B cell (primary cell): ENCODE data around the gene TSHZ1. TPM values are rescaled to one million over a fixed set of nuclear protein-coding genes. Genes with fewer than 3 reads are reported as not detected.

Source experiments
- ATAC-seq: fragments of 200-7000 bp; cut with Tn5 transposase; one replicate; pipeline ENCODE4 v1.10.0; 2021; ENCODE audit warnings: low read depth, mild to moderate bottlenecking, moderate number of reproducible peaks, moderate library complexity
- CTCF ChIA-PET: fragments of 350-600 bp; sonication (Branson Sonifier 250); formaldehyde crosslinking; loops from one replicate; lab custom pipeline; 2021; ENCODE audit warnings: antibody characterized with exemption, inconsistent platforms; lab: Charles Lee
- POLR2A ChIA-PET: fragments of 350-600 bp; sonication (Branson Sonifier 250); formaldehyde crosslinking; loops from one replicate; lab custom pipeline; 2021; ENCODE audit warnings: antibody characterized with exemption; lab: Charles Lee
- DNase-seq: peaks from one replicate; pipeline ENCODE4 v3.0.0; 2013
- H2AFZ ChIP-seq: 2 replicates; pipeline ENCODE4 v1.6.1; 2012; ENCODE audit warnings: mild to moderate bottlenecking, low read depth, low read length; ENCODE audit not compliant: insufficient read depth, poor library complexity, severe bottlenecking
- H3K27ac ChIP-seq, 2 donors: 1 replicate in 1 of 2; 2 replicates in 1 of 2; pipeline ENCODE4 v1.5.1; 2012 to 2013; ENCODE audit warnings: low read length in 2 of 2, mild to moderate bottlenecking in 2 of 2, moderate library complexity in 1 of 2
- H3K27me3 ChIP-seq, 4 experiments: fragments of 200-600 bp in 1 of 4; sonication (generic) in 1 of 4; replicated peaks in 1 of 4; 1 replicate in 2 of 4; 2 replicates in 2 of 4; pipeline versions ENCODE4 v1.6.1 to v1.7.0; 2013 to 2016; ENCODE audit warnings: low read length in 3 of 4, mild to moderate bottlenecking in 2 of 4, mixed read lengths in 1 of 4, moderate library complexity in 1 of 4; ENCODE audit not compliant: insufficient read depth in 4 of 4, control insufficient read depth in 3 of 4; ENCODE audit errors: control extremely low read depth in 1 of 4
- H3K36me3 ChIP-seq, 2 experiments: replicated peaks in 1 of 2; 1 replicate in 1 of 2; 2 replicates in 1 of 2; pipeline versions ENCODE4 v1.6.1 to v1.7.1; 2013; ENCODE audit warnings: low read length in 1 of 2; ENCODE audit not compliant: insufficient read depth in 2 of 2, control insufficient read depth in 1 of 2; ENCODE audit errors: control extremely low read depth in 1 of 2, extremely low read depth in 1 of 2
- H3K4me1 ChIP-seq, 2 donors: fragments of 200-600 bp in 1 of 2; sonication (generic) in 1 of 2; 1 replicate in 1 of 2; 2 replicates in 1 of 2; pipeline versions ENCODE4 v1.5.1 to v1.6.1; 2013 to 2017; ENCODE audit warnings: low read length in 2 of 2; ENCODE audit not compliant: control insufficient read depth in 2 of 2, insufficient read depth in 2 of 2
- H3K4me2 ChIP-seq: replicated peaks from 2 replicates; pipeline ENCODE3; 2012; ENCODE audit warnings: mild to moderate bottlenecking, low read depth, low read length; ENCODE audit not compliant: poor library complexity, severe bottlenecking
- H3K4me3 ChIP-seq, 5 experiments: fragments of 200-600 bp in 1 of 5; sonication (generic) in 1 of 5; 1 replicate in 3 of 5; 2 replicates in 2 of 5; pipeline versions ENCODE4 v1.5.1 to v1.7.0; 2011 to 2016; ENCODE audit warnings: low read length in 4 of 5, mild to moderate bottlenecking in 4 of 5, low read depth in 2 of 5, control low read depth in 1 of 5, moderate library complexity in 1 of 5; ENCODE audit not compliant: insufficient read depth in 1 of 5; ENCODE audit errors: control extremely low read depth in 1 of 5, extremely low read depth in 1 of 5
- H3K79me2 ChIP-seq: fragments of 200-600 bp; sonication (generic); one replicate; pipeline ENCODE4 v1.6.0; 2016; ENCODE audit warnings: low read length; ENCODE audit not compliant: control insufficient read depth, insufficient read depth
- H3K9ac ChIP-seq: fragments of 200-600 bp; sonication (generic); 2 replicates; pipeline ENCODE4 v1.6.1; 2017; ENCODE audit warnings: mild to moderate bottlenecking, low read length, moderate library complexity
- H3K9me3 ChIP-seq, 3 donors: one replicate each; pipeline versions ENCODE4 v1.6.1 to v1.7.1; 2013; ENCODE audit warnings: low read length in 2 of 3; ENCODE audit not compliant: control insufficient read depth in 2 of 3, insufficient read depth in 1 of 3; ENCODE audit errors: control extremely low read depth in 1 of 3
- H4K20me1 ChIP-seq: 2 replicates; pipeline ENCODE4 v1.6.0; 2012; ENCODE audit warnings: mild to moderate bottlenecking, low read length; ENCODE audit not compliant: insufficient read depth, control insufficient read depth, poor library complexity, severe bottlenecking
- H3K27ac Mint-ChIP-seq: one replicate; pipeline ENCODE4 v1.8.0; 2021; ENCODE audit warnings: mixed read lengths
- H3K27me3 Mint-ChIP-seq: one replicate; pipeline ENCODE4 v1.8.0; 2021; ENCODE audit warnings: mixed read lengths
- H3K4me1 Mint-ChIP-seq: one replicate; pipeline ENCODE4 v1.8.0; 2021; ENCODE audit warnings: mixed read lengths
- H3K4me3 Mint-ChIP-seq: one replicate; pipeline ENCODE4 v1.8.0; 2021; ENCODE audit warnings: mixed read lengths
- H3K9me3 Mint-ChIP-seq: one replicate; pipeline ENCODE4 v1.8.0; 2022; ENCODE audit warnings: mixed read lengths; ENCODE audit not compliant: insufficient read depth
- CTCF ChIP-seq: fragments of 200-600 bp; IDR thresholded peaks from one replicate; pipeline ENCODE4 v1.8.0; 2022; ENCODE audit warnings: antibody characterized with exemption, mild to moderate bottlenecking
- EZH2 ChIP-seq: IDR thresholded peaks from 2 replicates; pipeline ENCODE4 v1.6.1; 2012; ENCODE audit warnings: borderline replicate concordance, low read depth, mild to moderate bottlenecking, moderate library complexity, low read length; ENCODE audit not compliant: insufficient read depth, poor library complexity, severe bottlenecking
- WGBS: methylation state at CpG from one replicate; pipeline ENCODE4 v1.1.5; 2013; ENCODE audit warnings: missing lambda C conversion rate; ENCODE audit not compliant: insufficient coverage; 5-methylcytosine and 5-hydroxymethylcytosine counted together
- intact Hi-C: fragments of 100-400 bp; cut with micrococcal nuclease; formaldehyde crosslinking; loops from one replicate; pipeline ENCODE4 v1.10.0; 2022
- polyA plus RNA-seq: library from polyadenylated mRNA; depleted of rRNA; stranded (reverse); fragments of >200 nt; gene quantifications from 2 replicates; pipeline ENCODE4 v1.2.3, GENCODE V29; 2012
- total RNA-seq, 2 donors: library from RNA; stranded (reverse); fragments of 120-200 nt in 1 of 2; gene quantifications; 1 replicate in 1 of 2; 2 replicates in 1 of 2; pipeline versions ENCODE4 v1.2.3 to v1.2.4, GENCODE V29; 2013 to 2022

TSHZ1 gene
- total and polyA plus RNA-seq, 2 donors (not counting 1 experiment from before 2014, with no cell fraction given) = 5.3 to 9.8 TPM

- no peak overlapping the region for H2AFZ ChIP-seq
- H3K9ac ChIP-seq = no peak overlapping the region
- Mint-ChIP-seq H3K9me3 (no peaks in the 10 kb centered on the region), H3K27ac (no peak overlapping the region), H3K4me3 (no peak overlapping the region), H3K4me1 (no peaks in the 10 kb centered on the region), H3K27me3 (no peaks in the 10 kb centered on the region)
- H3K4me1 ChIP-seq = no peaks in the 10 kb centered on the region
- no peak overlapping the region for H3K4me3 ChIP-seq
- H4K20me1 ChIP-seq = no peaks in the 10 kb centered on the region
- no peak for ATAC-seq
- intact Hi-C loops = no loop called here
- H3K27me3 ChIP-seq = no peaks in the 10 kb centered on the region
- H3K79me2 ChIP-seq = no peaks in the 10 kb centered on the region
- no peaks in the 10 kb centered on the region for H3K9me3 ChIP-seq
- TF ChIP-seq EZH2 (no peak), CTCF (no peak)
- H3K4me2 ChIP-seq = no peak overlapping the region
- no peak for DNase-seq
- CTCF ChIA-PET = no interaction called here
- WGBS = no CpG with 5 or more reads among the region's 3 CpGs
- POLR2A ChIA-PET = no interaction called here
- peaks cover 0 to 10% of the 10 kb centered on the region in 2 experiments for H3K36me3 ChIP-seq
- no peak overlapping the region for H3K27ac ChIP-seq
Measured at GRCh38 chr18:75198036-75198435, 12.6 kb upstream of the TSHZ1 start.

GRCh38 chr18:75199327-75199726 lies 11.3 kb upstream of the TSHZ1 start:
- WGBS = 100% methylated on average over 2 of the region's 4 CpGs
- ATAC-seq = no peak
- Mint-ChIP-seq H3K27ac (no peak overlapping the region), H3K9me3 (no peaks in the 10 kb centered on the region), H3K4me1 (peaks cover 3% of the 10 kb centered on the region), H3K27me3 (no peaks in the 10 kb centered on the region), H3K4me3 (no peak overlapping the region)
- Histone ChIP-seq H4K20me1 (peaks cover 9% of the 10 kb centered on the region), H3K9me3 (no peaks in the 10 kb centered on the region), H3K4me1 (peaks cover 0 to 4% of the 10 kb centered on the region in 2 donors), H3K4me3 (no peak overlapping the region), H2AFZ (no peak overlapping the region), H3K79me2 (no peaks in the 10 kb centered on the region), H3K36me3 (peaks cover 0 to 10% of the 10 kb centered on the region in 2 experiments), H3K9ac (no peak overlapping the region), H3K27ac (no peak overlapping the region), H3K27me3 (no peaks in the 10 kb centered on the region), H3K4me2 (no peak overlapping the region)
- no peak for DNase-seq
- CTCF ChIA-PET = no interaction called here
- POLR2A ChIA-PET = no interaction called here
- intact Hi-C loops = no loop called here
- TF ChIP-seq EZH2 (no peak), CTCF (no peak)
